Right atrium auricular region (tissue), 2 donors: ENCODE results near the gene FANCE. TPM values are rescaled to one million over a fixed set of nuclear protein-coding genes. Genes with fewer than 3 reads are reported as not detected.

ENCODE experiments used
- DNase-seq: peaks from one replicate; pipeline ENCODE4 v3.0.0-alpha.2; 2019; ENCODE audit warnings: low spot score
- H3K27ac ChIP-seq, 2 donors: fragments of 200-600 bp; sonication (generic); 1 replicate in 1 of 2; 2 replicates in 1 of 2; pipeline ENCODE4 v1.5.1; 2016 to 2019
- H3K27me3 ChIP-seq, 2 donors: fragments of 200-600 bp; sonication (generic); one replicate each; pipeline versions ENCODE4 v1.5.1 to v1.6.0; 2017 to 2019
- H3K36me3 ChIP-seq: fragments of 200-600 bp; sonication (generic); one replicate; pipeline ENCODE4 v1.5.1; 2016
- H3K4me1 ChIP-seq, 2 donors: fragments of 200-600 bp; sonication (generic); one replicate each; pipeline versions ENCODE4 v1.5.1 to v1.6.0; 2017 to 2019
- H3K4me3 ChIP-seq, 2 donors: fragments of 200-600 bp; sonication (generic); 1 replicate in 1 of 2; 2 replicates in 1 of 2; pipeline ENCODE4 v1.5.1; 2017 to 2019; ENCODE audit warnings: mild to moderate bottlenecking in 1 of 2, moderate library complexity in 1 of 2
- H3K9me3 ChIP-seq, 2 donors: fragments of 200-600 bp; sonication (generic); one replicate each; pipeline ENCODE4 v1.5.1; 2019
- CTCF ChIP-seq, 2 donors: fragments of 200-600 bp; sonication (generic); IDR thresholded peaks; one replicate each; pipeline ENCODE4 v1.5.1; 2019; ENCODE audit warnings: antibody characterized with exemption in 2 of 2
- total RNA-seq, 2 donors: library from RNA; depleted of rRNA; stranded (reverse); fragments of >200 nt; gene quantifications; one replicate each; pipeline ENCODE4 v1.1.0, GENCODE V29; 2016

FANCE gene
- total RNA-seq, 2 donors from 2014 or later = 3.4 to 3.5 TPM

DNA sequence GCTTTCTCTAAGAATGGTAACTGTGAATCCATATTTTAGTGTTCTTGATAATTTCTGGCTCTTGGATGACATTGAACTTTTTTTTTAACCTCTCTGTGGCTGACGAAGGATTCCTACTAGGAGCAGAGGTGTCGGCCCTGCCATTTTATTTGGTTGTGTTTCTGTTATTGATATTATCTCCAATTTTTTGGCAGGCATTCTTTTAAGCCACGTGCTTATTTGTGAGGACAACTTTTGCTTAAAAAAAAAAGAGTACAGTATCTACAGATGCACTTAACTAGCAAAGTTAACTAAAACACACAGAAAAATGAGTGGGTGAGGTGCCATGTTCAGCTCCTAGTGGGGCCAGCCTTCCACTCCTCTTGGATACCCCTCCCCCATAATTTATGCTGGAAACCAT is 1.1 kb downstream of the FANCE start:
- Histone ChIP-seq H3K4me1 (peaks cover 0 to 33% of the 10 kb centered on the region in 2 donors), H3K27me3 (no peaks in the 10 kb centered on the region), H3K9me3 (no peaks in the 10 kb centered on the region), H3K36me3 (no peaks in the 10 kb centered on the region), H3K4me3 (peak overlapping the region in 1 of 2 donors; percentile 63), H3K27ac (peak overlapping the region in 1 of 2 donors; percentile 76)
- no peak for TF ChIP-seq CTCF (IDR thresholded peaks at IDR 0.05)
- DNase-seq = no peak

GRCh38 chr6:35454391-35455110 is 2.4 kb downstream of the FANCE start:
- peaks cover 0 to 33% of the 10 kb centered on the region in 2 donors for H3K4me1 ChIP-seq
- DNase-seq = no peak
- no peak overlapping the region for H3K4me3 ChIP-seq
- H3K36me3 ChIP-seq = no peaks in the 10 kb centered on the region
- no peaks in the 10 kb centered on the region for H3K27me3 ChIP-seq
- H3K9me3 ChIP-seq = no peaks in the 10 kb centered on the region
- no peak for TF ChIP-seq CTCF (IDR thresholded peaks at IDR 0.05)
- H3K27ac ChIP-seq = peak overlapping the region in 1 of 2 donors; percentile 20

- H3K4me3 ChIP-seq = no peak overlapping the region
- H3K9me3 ChIP-seq = no peaks in the 10 kb centered on the region
- no peak for DNase-seq
- no peaks in the 10 kb centered on the region for H3K36me3 ChIP-seq
- no peak overlapping the region for H3K27ac ChIP-seq
- H3K27me3 ChIP-seq = no peaks in the 10 kb centered on the region
- H3K4me1 ChIP-seq = peaks cover 0 to 20% of the 10 kb centered on the region in 2 donors
- TF ChIP-seq CTCF (IDR thresholded peaks at IDR 0.05) = no peak
These were observed 5.8 kb downstream of the FANCE start for GRCh38 chr6:35457907-35458306.

- no peak for TF ChIP-seq CTCF (IDR thresholded peaks at IDR 0.05)
- no peaks in the 10 kb centered on the region for H3K36me3 ChIP-seq
These were observed 9.1 kb downstream of the FANCE start for GRCh38 chr6:35461270-35461669.

GRCh38 chr6:35463292-35463691 is 11.2 kb downstream of the FANCE start:
- no peak for TF ChIP-seq CTCF (IDR thresholded peaks at IDR 0.05)
- DNase-seq = no peak
- no peak overlapping the region for H3K27ac ChIP-seq
- H3K4me1 ChIP-seq = peaks cover 0 to 7% of the 10 kb centered on the region in 2 donors
- H3K4me3 ChIP-seq = no peak overlapping the region
- H3K27me3 ChIP-seq = no peaks in the 10 kb centered on the region
- no peaks in the 10 kb centered on the region for H3K9me3 ChIP-seq
- H3K36me3 ChIP-seq = no peaks in the 10 kb centered on the region

More at GRCh38 chr6:35461270-35461669, 9.1 kb downstream of the FANCE start:
- no peak overlapping the region for H3K27ac ChIP-seq
- DNase-seq = no peak
- H3K4me1 ChIP-seq = no peaks in the 10 kb centered on the region
- H3K27me3 ChIP-seq = no peaks in the 10 kb centered on the region
- no peaks in the 10 kb centered on the region for H3K9me3 ChIP-seq
- no peak overlapping the region for H3K4me3 ChIP-seq

- DNase-seq = no peak
- peaks cover 0 to 24% of the 10 kb centered on the region in 2 donors for H3K4me1 ChIP-seq
- H3K27ac ChIP-seq = no peak overlapping the region
- H3K9me3 ChIP-seq = no peaks in the 10 kb centered on the region
- no peak overlapping the region for H3K4me3 ChIP-seq
- peaks cover 12% of the 10 kb centered on the region for H3K36me3 ChIP-seq
- no peaks in the 10 kb centered on the region for H3K27me3 ChIP-seq
- TF ChIP-seq CTCF (IDR thresholded peaks at IDR 0.05) = no peak
These were observed 13.5 kb downstream of the FANCE start for GRCh38 chr6:35465646-35466045.
